ENCODE data around the gene TRABD2B. TPM values are rescaled to one million over a fixed set of nuclear protein-coding genes. Genes with fewer than 3 reads are reported as not detected.

Gene TRABD2B
- total RNA-seq, 1 donor, result under 0.01 TPM

DNA sequence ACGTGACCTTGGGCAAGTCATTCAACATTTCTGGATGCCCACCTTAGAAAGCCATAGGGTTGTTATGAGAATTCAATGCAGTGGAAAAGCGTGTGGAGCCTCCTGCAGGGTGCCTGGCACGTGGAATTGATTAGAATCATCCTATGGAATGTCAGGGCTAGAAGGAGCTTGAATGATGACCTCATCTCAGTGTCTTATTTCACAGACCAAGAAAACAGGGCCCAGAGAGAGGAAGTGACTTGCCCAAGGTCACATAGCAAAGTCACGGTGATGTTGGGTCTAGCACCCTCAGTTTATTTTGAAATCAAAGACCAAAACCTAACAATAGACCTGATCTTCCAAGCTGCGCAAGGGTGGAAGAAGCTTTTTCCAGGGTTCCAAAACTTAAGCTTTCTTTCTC is 6.0 kb downstream of the TRABD2B start:
- Histone ChIP-seq H2AFZ (ENCODE audit: low read length) (no peak overlapping the region), H3K27ac (ENCODE audit: low read depth, low read length) (no peak overlapping the region), H3K4me1 (ENCODE audit: insufficient read depth, low read length) (peaks cover 4% of the 10 kb centered on the region), H3K4me3 (ENCODE audit: insufficient read depth, low read length) (no peak overlapping the region), H3K36me3 (ENCODE audit: insufficient read depth, low read length) (no peaks in the 10 kb centered on the region), H3K4me2 (ENCODE audit: insufficient read depth, low read length) (no peak overlapping the region), H3K79me2 (ENCODE audit: insufficient read depth, low read length) (no peaks in the 10 kb centered on the region), H4K20me1 (ENCODE audit: insufficient read depth, low read length) (no peaks in the 10 kb centered on the region), H3K9me3 (ENCODE audit: low read depth, low read length) (no peaks in the 10 kb centered on the region), H3K27me3 (ENCODE audit: insufficient read depth, low read length) (peaks cover 33% of the 10 kb centered on the region)
- DNase-seq (ENCODE audit: insufficient read length, low spot score, missing footprints), result peak; percentile 86
- TF ChIP-seq, protein P1, sequence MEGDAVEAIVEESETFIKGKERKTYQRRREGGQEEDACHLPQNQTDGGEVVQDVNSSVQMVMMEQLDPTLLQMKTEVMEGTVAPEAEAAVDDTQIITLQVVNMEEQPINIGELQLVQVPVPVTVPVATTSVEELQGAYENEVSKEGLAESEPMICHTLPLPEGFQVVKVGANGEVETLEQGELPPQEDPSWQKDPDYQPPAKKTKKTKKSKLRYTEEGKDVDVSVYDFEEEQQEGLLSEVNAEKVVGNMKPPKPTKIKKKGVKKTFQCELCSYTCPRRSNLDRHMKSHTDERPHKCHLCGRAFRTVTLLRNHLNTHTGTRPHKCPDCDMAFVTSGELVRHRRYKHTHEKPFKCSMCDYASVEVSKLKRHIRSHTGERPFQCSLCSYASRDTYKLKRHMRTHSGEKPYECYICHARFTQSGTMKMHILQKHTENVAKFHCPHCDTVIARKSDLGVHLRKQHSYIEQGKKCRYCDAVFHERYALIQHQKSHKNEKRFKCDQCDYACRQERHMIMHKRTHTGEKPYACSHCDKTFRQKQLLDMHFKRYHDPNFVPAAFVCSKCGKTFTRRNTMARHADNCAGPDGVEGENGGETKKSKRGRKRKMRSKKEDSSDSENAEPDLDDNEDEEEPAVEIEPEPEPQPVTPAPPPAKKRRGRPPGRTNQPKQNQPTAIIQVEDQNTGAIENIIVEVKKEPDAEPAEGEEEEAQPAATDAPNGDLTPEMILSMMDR (IDR thresholded peaks at IDR 0.05; ENCODE audit: extremely low read depth, low read depth, low read length), result no peak

DNA sequence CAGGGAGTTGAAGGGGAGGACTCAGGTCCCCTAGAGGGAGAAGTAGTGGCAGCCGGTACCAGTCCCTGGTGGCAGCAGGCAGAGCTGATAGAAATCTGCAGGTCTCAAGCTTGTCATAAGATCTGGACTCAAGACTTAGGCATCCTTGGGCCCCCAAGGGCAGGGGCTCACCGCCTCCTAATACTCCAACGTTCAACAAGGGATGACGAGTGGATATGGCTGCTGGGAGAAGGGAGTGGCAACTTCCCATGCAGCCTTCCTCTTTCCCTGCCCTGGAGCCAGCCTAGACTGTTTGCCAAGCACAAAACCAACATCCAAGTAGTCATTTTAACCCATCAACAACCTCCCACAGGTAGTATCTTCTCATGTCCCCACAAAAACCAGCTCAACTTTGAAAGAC is 6.9 kb downstream of the TRABD2B start:
- Histone ChIP-seq H2AFZ (ENCODE audit: low read length) (no peak overlapping the region), H3K4me2 (ENCODE audit: insufficient read depth, low read length) (no peak overlapping the region), H3K27ac (ENCODE audit: low read depth, low read length) (no peak overlapping the region), H3K9me3 (ENCODE audit: low read depth, low read length) (no peaks in the 10 kb centered on the region), H3K79me2 (ENCODE audit: insufficient read depth, low read length) (no peaks in the 10 kb centered on the region), H4K20me1 (ENCODE audit: insufficient read depth, low read length) (no peaks in the 10 kb centered on the region), H3K27me3 (ENCODE audit: insufficient read depth, low read length) (peaks cover 24% of the 10 kb centered on the region), H3K4me1 (ENCODE audit: insufficient read depth, low read length) (peaks cover 3% of the 10 kb centered on the region), H3K36me3 (ENCODE audit: insufficient read depth, low read length) (no peaks in the 10 kb centered on the region), H3K4me3 (ENCODE audit: insufficient read depth, low read length) (no peak overlapping the region)
- DNase-seq (ENCODE audit: insufficient read length, low spot score, missing footprints), result no peak
- TF ChIP-seq, protein P1 (IDR thresholded peaks at IDR 0.05; ENCODE audit: extremely low read depth, low read depth, low read length), result no peak

GRCh38 chr1:47987601-47988000 is 9.6 kb downstream of the TRABD2B start:
- Histone ChIP-seq H3K9me3 (ENCODE audit: low read depth, low read length) (no peaks in the 10 kb centered on the region), H3K36me3 (ENCODE audit: insufficient read depth, low read length) (no peaks in the 10 kb centered on the region), H2AFZ (ENCODE audit: low read length) (no peak overlapping the region), H3K27me3 (ENCODE audit: insufficient read depth, low read length) (peaks cover 7% of the 10 kb centered on the region), H3K79me2 (ENCODE audit: insufficient read depth, low read length) (no peaks in the 10 kb centered on the region), H4K20me1 (ENCODE audit: insufficient read depth, low read length) (no peaks in the 10 kb centered on the region), H3K4me3 (ENCODE audit: insufficient read depth, low read length) (no peak overlapping the region), H3K4me1 (ENCODE audit: insufficient read depth, low read length) (peaks cover 3% of the 10 kb centered on the region), H3K27ac (ENCODE audit: low read depth, low read length) (no peak overlapping the region), H3K4me2 (ENCODE audit: insufficient read depth, low read length) (no peak overlapping the region)
- DNase-seq (ENCODE audit: insufficient read length, low spot score, missing footprints), result peak; percentile 48
- TF ChIP-seq, protein P1 (IDR thresholded peaks at IDR 0.05; ENCODE audit: extremely low read depth, low read depth, low read length), result no peak

DNA sequence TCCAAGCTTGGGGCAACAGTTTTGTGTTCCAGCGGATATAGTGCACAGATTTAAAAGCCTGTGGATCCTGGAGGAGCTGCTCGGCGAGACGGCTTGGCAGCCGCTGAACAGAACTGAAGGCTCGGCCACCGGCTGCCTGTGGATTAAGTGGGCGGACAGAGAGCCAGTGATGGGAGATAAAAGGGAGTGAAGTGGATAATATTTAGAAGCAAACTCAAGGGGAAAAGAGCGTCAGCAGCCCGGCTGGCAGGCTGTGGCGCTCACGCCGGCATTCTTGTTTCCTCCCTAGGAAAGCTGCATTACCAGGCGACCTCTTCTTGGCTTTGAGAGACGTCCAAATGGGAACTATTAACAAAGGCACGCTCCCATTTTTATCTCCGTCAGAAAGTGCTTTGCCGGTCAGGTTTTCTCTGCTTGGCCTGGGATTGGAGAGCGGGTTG is 10.4 kb downstream of the TRABD2B start:
- Histone ChIP-seq H3K9me3 (ENCODE audit: low read depth, low read length) (no peaks in the 10 kb centered on the region), H3K27me3 (ENCODE audit: insufficient read depth, low read length) (peaks cover 4% of the 10 kb centered on the region), H4K20me1 (ENCODE audit: insufficient read depth, low read length) (no peaks in the 10 kb centered on the region), H3K4me2 (ENCODE audit: insufficient read depth, low read length) (no peak overlapping the region), H3K27ac (ENCODE audit: low read depth, low read length) (no peak overlapping the region), H2AFZ (ENCODE audit: low read length) (no peak overlapping the region), H3K36me3 (ENCODE audit: insufficient read depth, low read length) (no peaks in the 10 kb centered on the region), H3K4me3 (ENCODE audit: insufficient read depth, low read length) (no peak overlapping the region), H3K4me1 (ENCODE audit: insufficient read depth, low read length) (no peaks in the 10 kb centered on the region), H3K79me2 (ENCODE audit: insufficient read depth, low read length) (no peaks in the 10 kb centered on the region)
- peak; percentile 92 for DNase-seq (ENCODE audit: insufficient read length, low spot score, missing footprints)
- TF ChIP-seq, protein P1 (IDR thresholded peaks at IDR 0.05; ENCODE audit: extremely low read depth, low read depth, low read length), result no peak

Measured in osteoblast (primary cell).